HFFc6 (cell line): Measurements from ENCODE around the gene VEZT. TPM values are rescaled to one million over a fixed set of nuclear protein-coding genes. Genes with fewer than 3 reads are reported as not detected.
A peak's percentile ranks its signal among the peaks of the same experiment; 100 is the strongest.

Experiments used
- DNase-seq: peaks from one replicate; pipeline ENCODE4 v3.0.0-alpha.2; 2018
- H3K27ac Mint-ChIP-seq: 2 replicates; pipeline ENCODE4 v1.8.0; 2020; ENCODE audit warnings: mild to moderate bottlenecking, mixed read lengths
- H3K27me3 Mint-ChIP-seq: 2 replicates; pipeline ENCODE4 v1.8.0; 2021; ENCODE audit warnings: mild to moderate bottlenecking, moderate library complexity, mixed read lengths; ENCODE audit not compliant: insufficient read depth
- H3K36me3 Mint-ChIP-seq: 2 replicates; pipeline ENCODE4 v1.8.0; 2021; ENCODE audit warnings: low read depth, mixed read lengths
- H3K4me1 Mint-ChIP-seq: 2 replicates; pipeline ENCODE4 v1.8.0; 2020; ENCODE audit warnings: low read depth, mixed read lengths
- H3K4me3 Mint-ChIP-seq: 2 replicates; pipeline ENCODE4 v1.8.0; 2020; ENCODE audit warnings: mild to moderate bottlenecking, moderate library complexity, mixed read lengths
- H3K9me3 Mint-ChIP-seq: 2 replicates; pipeline ENCODE4 v1.8.0; 2020; ENCODE audit warnings: mild to moderate bottlenecking, mixed read lengths
- CTCF ChIP-seq: fragments of 200-600 bp; sonication (generic); IDR thresholded peaks from 2 replicates; pipeline ENCODE4 v1.5.0; 2021; ENCODE audit warnings: antibody characterized with exemption, mild to moderate bottlenecking
- total RNA-seq, 6 experiments: library from RNA; stranded (reverse); fragmentation: NEBNext Ultra II Directional; extraction: Animal tissue kit (Norgen Biotek cat#: 25700); gene quantifications; 2 replicates in 1 of 6; 3 replicates in 5 of 6; pipeline ENCODE4 v1.2.3, GENCODE V29; 2021

VEZT gene
- total RNA-seq, 6 experiments from 2014 or later, result 61.8 to 69.0 (median 66.2) TPM

- no peaks in the 10 kb centered on the region for H3K9me3 Mint-ChIP-seq
- H3K4me1 Mint-ChIP-seq, result peaks cover 15% of the 10 kb centered on the region
- no peak for TF ChIP-seq CTCF
- no peak overlapping the region for H3K4me3 Mint-ChIP-seq
- no peaks in the 10 kb centered on the region for H3K36me3 Mint-ChIP-seq
- peak overlapping the region; percentile 14; the same call in 1 of the 2 replicates for H3K27ac Mint-ChIP-seq
- H3K27me3 Mint-ChIP-seq, result no peaks in the 10 kb centered on the region
- DNase-seq, result no peak
Measured at GRCh38 chr12:95184121-95184520, 33.5 kb upstream of the VEZT start.

GRCh38 chr12:95185072-95185471 lies 32.5 kb upstream of the VEZT start:
- peaks cover 13% of the 10 kb centered on the region for H3K4me1 Mint-ChIP-seq
- no peaks in the 10 kb centered on the region for H3K9me3 Mint-ChIP-seq
- H3K36me3 Mint-ChIP-seq, result no peaks in the 10 kb centered on the region
- no peak for TF ChIP-seq CTCF
- no peaks in the 10 kb centered on the region for H3K27me3 Mint-ChIP-seq
- no peak overlapping the region for H3K27ac Mint-ChIP-seq
- DNase-seq, result no peak
- no peak overlapping the region for H3K4me3 Mint-ChIP-seq

- no peak for DNase-seq
- Mint-ChIP-seq H3K9me3 (no peaks in the 10 kb centered on the region), H3K27me3 (no peaks in the 10 kb centered on the region), H3K4me3 (no peak overlapping the region), H3K36me3 (no peaks in the 10 kb centered on the region), H3K27ac (no peak overlapping the region), H3K4me1 (peaks cover 13% of the 10 kb centered on the region)
- TF ChIP-seq CTCF, result no peak
Measured at GRCh38 chr12:95185854-95186253, 31.8 kb upstream of the VEZT start.

- no peak for TF ChIP-seq CTCF
- H3K4me3 Mint-ChIP-seq, result no peak overlapping the region
- H3K36me3 Mint-ChIP-seq, result no peaks in the 10 kb centered on the region
- H3K27ac Mint-ChIP-seq, result no peak overlapping the region
- no peaks in the 10 kb centered on the region for H3K27me3 Mint-ChIP-seq
- no peak for DNase-seq
- H3K9me3 Mint-ChIP-seq, result no peaks in the 10 kb centered on the region
- peaks cover 7% of the 10 kb centered on the region for H3K4me1 Mint-ChIP-seq
Measured at GRCh38 chr12:95187865-95188415, 29.7 kb upstream of the VEZT start.

- Mint-ChIP-seq H3K27ac (no peak overlapping the region), H3K9me3 (no peaks in the 10 kb centered on the region), H3K27me3 (no peaks in the 10 kb centered on the region), H3K4me3 (no peak overlapping the region), H3K4me1 (no peaks in the 10 kb centered on the region), H3K36me3 (no peaks in the 10 kb centered on the region)
- TF ChIP-seq CTCF, result no peak
- no peak for DNase-seq
Measured at GRCh38 chr12:95191060-95191696, 26.4 kb upstream of the VEZT start.
